Activated naive CD4-positive, alpha-beta T cell (primary cell): ENCODE measurements around the gene TMEM139.
A peak's percentile ranks its signal among the peaks of the same experiment; 100 is the strongest.
"Not testable (repeated sequence)": the region's sequence is repeated elsewhere in the genome, so short reads cannot be mapped to it uniquely, and the experiment has no call there.

Experiments used
- DNase-seq, 4 experiments: peaks; one replicate each; lab custom pipeline; 2025; lab: John Stamatoyannopoulos, UW

The TMEM139 gene

GRCh38 chr7:143259765-143260164 is 25.0 kb upstream of the TMEM139 start:
- DNase-seq, result no peak

- no peak for DNase-seq
Measured at GRCh38 chr7:143261901-143262300, 22.9 kb upstream of the TMEM139 start.

GRCh38 chr7:143263266-143264195 is 21.2 kb upstream of the TMEM139 start, which contains the start of gene GSTK1:
GSTK1 (plus strand) TSS chr7:143263441; CDS start chr7:143263514, 73 bp downstream.
- peak; percentile 47 to 78 (median 62) for DNase-seq

DNA sequence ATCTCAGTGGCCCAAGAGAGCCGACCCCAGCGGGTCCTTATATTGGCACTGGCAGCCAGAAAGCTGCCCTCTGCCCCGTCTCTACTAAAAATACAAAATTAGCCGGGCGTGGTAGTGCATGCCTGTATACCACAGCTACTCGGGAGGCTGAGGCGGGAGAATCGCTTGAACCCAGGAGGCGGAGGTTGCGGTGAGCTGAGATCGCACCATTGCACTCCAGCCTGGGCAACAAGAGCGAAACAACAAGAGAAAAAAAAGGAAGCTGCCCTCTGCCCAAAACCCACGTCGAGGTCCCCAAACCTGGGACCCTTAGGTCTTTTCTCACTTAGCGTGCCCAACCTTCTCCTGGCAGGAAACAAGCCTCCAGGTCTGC is 20.6 kb upstream of the TMEM139 start:
- DNase-seq, result not testable (repeated sequence)

GRCh38 chr7:143265017-143265693 is 19.6 kb upstream of the TMEM139 start:
- no peak for DNase-seq

DNA sequence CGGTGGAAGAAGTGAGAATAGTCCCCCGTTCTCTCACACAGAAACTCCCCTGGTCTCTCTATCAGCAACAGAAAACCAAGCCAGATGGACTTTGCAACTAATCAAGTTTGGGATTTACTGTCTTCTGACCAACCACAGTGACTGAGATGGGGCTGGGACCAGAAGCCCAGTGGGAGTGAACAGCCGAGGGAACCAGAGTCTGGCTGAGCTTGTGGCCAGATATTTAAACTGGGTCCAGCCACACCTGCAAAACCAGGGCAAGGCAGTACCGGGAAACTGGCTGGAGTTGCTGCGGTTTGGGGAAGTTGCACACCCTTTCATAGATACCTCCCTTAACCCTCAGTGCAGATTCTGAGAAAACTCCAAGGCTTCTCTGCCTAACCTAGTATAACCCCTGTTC is 15.5 kb upstream of the TMEM139 start:
- no peak for DNase-seq

DNA sequence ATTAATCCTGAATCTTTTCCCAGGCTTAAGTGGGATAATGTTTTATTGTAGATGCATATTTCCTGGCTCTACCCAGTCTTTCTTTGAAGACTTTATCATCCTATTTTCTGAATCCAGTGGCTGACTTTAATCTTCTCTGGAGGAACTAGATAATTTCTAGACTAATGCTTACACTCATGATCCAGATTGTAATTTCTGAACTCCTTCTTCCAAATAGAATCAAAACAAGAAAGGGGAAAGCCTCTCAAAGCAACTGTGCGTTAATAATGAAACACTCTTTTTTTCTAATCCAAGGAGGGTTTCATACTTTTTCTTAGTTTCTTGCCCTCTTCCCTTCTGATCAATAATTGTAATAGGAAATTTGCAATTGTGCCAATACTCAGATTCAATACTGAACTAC is 13.5 kb upstream of the TMEM139 start:
- DNase-seq, result no peak

- DNase-seq, result no peak
Measured at GRCh38 chr7:143272871-143273270, 11.9 kb upstream of the TMEM139 start.

DNA sequence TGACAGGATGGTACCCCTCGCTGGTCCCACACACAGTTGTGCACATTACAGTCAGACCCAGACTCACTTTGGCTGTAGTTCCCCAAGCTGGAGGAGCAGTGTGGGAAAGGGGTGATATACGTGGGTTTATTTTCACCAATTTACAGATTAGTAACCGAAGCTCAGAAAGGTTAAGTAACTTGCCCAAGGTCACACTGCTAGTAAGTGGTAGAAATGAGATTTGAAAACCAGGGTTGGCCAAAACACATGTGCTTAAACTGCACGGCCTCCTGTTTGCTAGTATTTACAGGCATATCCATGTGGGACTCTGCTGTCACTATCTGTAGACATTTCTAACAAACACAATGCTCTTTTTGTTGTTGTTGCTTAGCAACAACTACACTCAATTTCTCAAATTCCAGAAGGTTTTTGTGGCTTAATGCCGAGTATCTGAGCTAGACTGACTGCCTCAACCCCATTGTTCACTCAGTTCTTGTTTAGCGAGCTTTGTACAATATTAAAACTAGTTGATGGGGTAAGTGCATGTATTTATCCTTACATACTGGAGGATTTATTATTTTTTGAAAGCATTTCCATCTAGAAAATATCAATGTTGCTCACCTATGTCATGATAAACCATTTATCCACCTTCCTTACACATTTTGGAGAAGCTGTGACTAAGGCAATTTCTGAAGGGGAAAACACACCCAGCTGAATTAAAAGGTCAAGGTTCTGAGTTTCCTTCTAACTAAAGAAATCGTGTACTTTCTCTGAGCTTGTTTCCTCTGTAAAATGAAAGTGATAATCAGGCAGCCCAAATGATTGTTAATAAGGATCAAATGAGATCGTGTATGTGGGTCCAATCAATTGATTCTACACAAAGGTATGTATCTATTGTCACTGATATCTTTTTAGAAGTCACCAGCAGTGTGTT is 5.3 kb upstream of the TMEM139 start:
- DNase-seq, result no peak

- no peak for DNase-seq
Measured at GRCh38 chr7:143280160-143280559, 4.6 kb upstream of the TMEM139 start.

DNA sequence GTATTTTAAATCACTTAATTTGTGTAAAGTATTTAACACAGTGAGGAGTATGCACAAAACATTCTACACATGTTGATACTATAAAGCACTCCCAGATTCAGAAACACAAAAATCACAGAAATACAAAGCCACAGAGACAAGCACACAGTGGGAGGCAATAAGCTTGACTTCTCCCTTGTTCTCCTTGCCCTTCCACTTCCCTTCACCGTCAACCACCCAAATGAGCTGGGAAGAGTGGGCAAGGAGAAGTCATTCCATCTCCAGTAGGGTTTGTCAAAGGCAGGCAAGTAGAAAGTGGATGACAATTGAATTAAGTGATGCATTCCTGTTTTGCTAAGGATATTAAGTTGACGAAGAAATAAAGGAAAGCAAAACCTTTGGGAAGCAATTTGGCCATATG is 4.2 kb upstream of the TMEM139 start:
- DNase-seq, result no peak

DNA sequence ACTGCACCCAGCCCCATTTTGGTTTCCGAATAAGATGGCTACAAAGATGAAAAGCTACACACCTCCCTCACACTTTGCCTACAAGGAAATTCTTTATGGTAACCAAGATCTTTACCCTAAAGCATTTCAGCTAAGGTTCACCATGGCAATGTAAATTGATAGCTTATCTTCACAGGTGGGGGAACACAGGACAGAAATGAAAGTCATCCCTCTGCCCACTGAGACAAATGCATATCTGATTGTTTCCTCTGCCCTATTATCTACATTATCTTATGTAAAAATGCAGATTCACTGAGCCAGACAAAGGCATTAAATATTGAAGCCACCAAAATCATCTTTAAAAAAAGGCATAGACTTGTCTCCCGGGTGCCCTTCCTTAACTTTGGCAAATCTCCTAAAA is 3.2 kb upstream of the TMEM139 start:
- no peak for DNase-seq

- no peak for DNase-seq
Measured at GRCh38 chr7:143282124-143282523, 2.6 kb upstream of the TMEM139 start.

GRCh38 chr7:143283381-143283780 is 1.4 kb upstream of the TMEM139 start:
- no peak for DNase-seq

GRCh38 chr7:143285470-143285778 is 666 bp downstream of the TMEM139 start:
- no peak for DNase-seq

DNA sequence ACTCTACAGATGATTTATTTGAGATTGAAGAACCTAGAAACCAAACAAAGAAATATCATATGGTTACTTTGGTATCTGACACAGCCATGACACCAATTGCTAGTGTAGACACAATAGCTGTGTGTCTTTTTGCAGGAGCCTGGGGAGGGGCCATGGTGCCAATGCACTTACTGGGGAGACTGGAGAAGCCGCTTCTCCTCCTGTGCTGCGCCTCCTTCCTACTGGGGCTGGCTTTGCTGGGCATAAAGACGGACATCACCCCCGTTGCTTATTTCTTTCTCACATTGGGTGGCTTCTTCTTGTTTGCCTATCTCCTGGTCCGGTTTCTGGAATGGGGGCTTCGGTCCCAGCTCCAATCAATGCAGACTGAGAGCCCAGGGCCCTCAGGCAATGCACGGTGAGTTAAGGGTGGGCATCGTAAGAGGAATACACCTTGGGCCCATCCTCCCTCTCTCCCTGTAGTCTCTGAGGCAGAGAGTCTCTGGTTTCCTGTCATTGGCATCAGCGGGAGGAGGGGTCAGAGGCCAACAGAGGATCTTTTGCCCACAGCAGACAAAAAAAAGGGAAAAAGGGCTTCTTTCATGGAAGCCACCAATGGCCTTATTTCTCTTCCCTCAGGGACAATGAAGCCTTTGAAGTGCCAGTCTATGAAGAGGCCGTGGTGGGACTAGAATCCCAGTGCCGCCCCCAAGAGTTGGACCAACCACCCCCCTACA is 1.2 kb downstream of the TMEM139 start:
- DNase-seq, result no peak

DNA sequence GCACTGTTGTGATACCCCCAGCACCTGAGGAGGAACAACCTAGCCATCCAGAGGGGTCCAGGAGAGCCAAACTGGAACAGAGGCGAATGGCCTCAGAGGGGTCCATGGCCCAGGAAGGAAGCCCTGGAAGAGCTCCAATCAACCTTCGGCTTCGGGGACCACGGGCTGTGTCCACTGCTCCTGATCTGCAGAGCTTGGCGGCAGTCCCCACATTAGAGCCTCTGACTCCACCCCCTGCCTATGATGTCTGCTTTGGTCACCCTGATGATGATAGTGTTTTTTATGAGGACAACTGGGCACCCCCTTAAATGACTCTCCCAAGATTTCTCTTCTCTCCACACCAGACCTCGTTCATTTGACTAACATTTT is 1.7 kb downstream of the TMEM139 start:
- no peak for DNase-seq

DNA sequence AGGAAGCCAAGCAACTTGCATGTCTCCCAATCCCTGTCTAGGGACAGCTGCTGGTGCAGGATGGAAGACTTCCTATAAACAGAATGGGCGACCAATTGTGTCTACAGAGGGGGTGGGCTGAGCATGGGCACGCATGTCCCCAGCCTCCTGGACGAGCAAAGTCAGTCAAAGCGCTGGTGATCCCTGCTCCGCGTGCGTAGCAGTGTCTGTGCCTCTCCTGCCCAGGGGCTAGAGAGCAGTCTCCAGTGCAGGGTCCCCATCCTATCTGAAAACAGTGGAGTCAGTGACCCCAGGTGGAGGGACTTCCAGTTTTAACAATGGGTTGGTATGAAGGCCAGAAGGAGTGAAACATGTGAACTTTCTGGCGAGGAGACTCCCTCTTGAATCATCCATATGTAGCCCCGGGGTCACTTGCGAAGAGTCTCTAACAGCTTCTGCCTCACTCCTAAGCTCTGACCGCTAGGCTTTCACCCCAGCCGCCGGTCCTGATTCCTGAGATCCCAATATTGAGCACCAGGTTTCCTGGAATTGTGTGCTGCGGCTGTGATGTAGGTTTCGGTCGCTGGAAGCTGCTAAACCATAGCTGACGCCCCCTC is 2.7 kb downstream of the TMEM139 start:
- DNase-seq, result no peak

- peak; percentile 94 to 99 (median 96) for DNase-seq
Measured at GRCh38 chr7:143287935-143288826, 3.4 kb downstream of the TMEM139 start, which contains the start of gene CASP2. CASP2 (plus strand) TSS chr7:143288351; CDS start chr7:143288456, 105 bp downstream.

DNA sequence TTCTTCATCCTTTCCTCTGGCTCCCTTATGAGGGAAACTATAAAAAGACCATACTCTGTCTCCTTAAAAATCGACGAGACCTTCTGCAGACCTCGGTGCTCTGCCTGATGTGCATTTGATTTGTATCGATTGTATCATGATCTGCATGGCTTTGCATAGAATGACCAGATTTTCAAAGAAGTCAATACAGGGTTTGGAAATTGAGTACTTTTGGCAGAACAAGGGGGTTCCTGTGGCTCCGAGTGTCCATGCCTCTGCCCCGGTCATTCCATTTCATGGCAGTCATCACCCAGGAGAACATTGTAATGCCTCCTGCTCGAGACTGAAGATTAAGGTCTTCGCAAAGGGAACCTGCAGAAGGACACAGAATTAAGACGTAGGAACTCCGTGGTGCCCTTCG is 4.1 kb downstream of the TMEM139 start:
- DNase-seq, result no peak
